Kidney (tissue), 14 donors: ENCODE data around the gene VAC14. TPM values are rescaled to one million over a fixed set of nuclear protein-coding genes. Genes with fewer than 3 reads are reported as not detected.

Source experiments
- DNase-seq, 5 donors: peaks; one replicate each; pipeline ENCODE4 v3.0.0-alpha.2; 2013 to 2020
- FAIRE-seq: peaks from 2 replicates; lab custom pipeline; 2012; peaks lifted over from hg19 to GRCh38; lab: Jason Lieb, UNC
- H3K27ac ChIP-seq, 2 donors: one replicate each; pipeline ENCODE4 v1.7.0; 2013; ENCODE audit warnings: low read depth in 2 of 2, low read length in 2 of 2, inconsistent platforms in 1 of 2
- H3K27me3 ChIP-seq: one replicate; pipeline ENCODE4 v1.7.1; 2013; ENCODE audit warnings: low read length, inconsistent platforms; ENCODE audit not compliant: control insufficient read depth, insufficient read depth
- H3K36me3 ChIP-seq, 3 donors: one replicate each; pipeline versions ENCODE4 v1.7.0 to v1.7.1; 2013; ENCODE audit warnings: low read length in 3 of 3, control low read depth in 1 of 3, inconsistent platforms in 1 of 3; ENCODE audit not compliant: insufficient read depth in 3 of 3, control insufficient read depth in 2 of 3
- H3K4me1 ChIP-seq, 3 donors: one replicate each; pipeline versions ENCODE4 v1.7.0 to v1.7.1; 2013; ENCODE audit warnings: low read length in 3 of 3, inconsistent platforms in 1 of 3, low read depth in 1 of 3; ENCODE audit not compliant: control insufficient read depth in 2 of 3, insufficient read depth in 2 of 3
- H3K4me3 ChIP-seq, 3 donors: one replicate each; pipeline versions ENCODE4 v1.7.0 to v1.8.1; 2013; ENCODE audit warnings: low read length in 3 of 3, control low read depth in 1 of 3, inconsistent platforms in 1 of 3
- H3K9ac ChIP-seq, 3 donors: one replicate each; pipeline versions ENCODE4 v1.7.0 to v1.7.1; 2013; ENCODE audit warnings: low read length in 3 of 3, control low read depth in 1 of 3, inconsistent platforms in 1 of 3
- H3K9me3 ChIP-seq, 3 donors: one replicate each; pipeline versions ENCODE4 v1.7.0 to v1.7.1; 2013; ENCODE audit warnings: low read length in 3 of 3, control low read depth in 1 of 3, inconsistent platforms in 1 of 3; ENCODE audit not compliant: control insufficient read depth in 2 of 3, insufficient read depth in 1 of 3
- intact Hi-C: fragments of 100-400 bp; cut with DNase I; formaldehyde crosslinking; loops from one replicate; pipeline ENCODE4 v1.11.1; 2022
- polyA plus RNA-seq: library from polyadenylated mRNA; stranded (reverse); fragments of 350-450 nt; fragmentation: Illumina TruSeq; extraction: RNeasy Lipid Tissue Mini Kit (QIAGEN cat#74804); gene quantifications from one replicate; pipeline ENCODE4 v1.2.3, GENCODE V29; 2014; ENCODE audit warnings: low read depth, low replicate concordance; ENCODE audit not compliant: insufficient read depth
- total RNA-seq: library from RNA; stranded (reverse); fragmentation: NEBNext Ultra II Directional; extraction: Animal tissue kit (Norgen Biotek cat#: 25700); gene quantifications from one replicate; pipeline ENCODE4 v1.2.1, GENCODE V29; 2021
- TF ChIP-seq, protein P1 (sequence below): IDR thresholded peaks from 3 replicates; pipeline ENCODE4 v1.5.1; 2012; ENCODE audit warnings: mild to moderate bottlenecking, moderate library complexity, borderline replicate concordance; ENCODE audit not compliant: insufficient read depth; ENCODE audit errors: extremely low read depth
- donor health status: control.
- donor health status: control.
- donor health status: control.
- donor health status: control.
- donor health status: control.
- donor health status: DM: yes; HTN: yes; CAD: no.
- donor health status: Normal renal cell carcinoma (clear cell type).

VAC14 gene
- total and polyA plus RNA-seq, 2 donors from 2014 or later: 36.8 to 41.9 TPM

DNA sequence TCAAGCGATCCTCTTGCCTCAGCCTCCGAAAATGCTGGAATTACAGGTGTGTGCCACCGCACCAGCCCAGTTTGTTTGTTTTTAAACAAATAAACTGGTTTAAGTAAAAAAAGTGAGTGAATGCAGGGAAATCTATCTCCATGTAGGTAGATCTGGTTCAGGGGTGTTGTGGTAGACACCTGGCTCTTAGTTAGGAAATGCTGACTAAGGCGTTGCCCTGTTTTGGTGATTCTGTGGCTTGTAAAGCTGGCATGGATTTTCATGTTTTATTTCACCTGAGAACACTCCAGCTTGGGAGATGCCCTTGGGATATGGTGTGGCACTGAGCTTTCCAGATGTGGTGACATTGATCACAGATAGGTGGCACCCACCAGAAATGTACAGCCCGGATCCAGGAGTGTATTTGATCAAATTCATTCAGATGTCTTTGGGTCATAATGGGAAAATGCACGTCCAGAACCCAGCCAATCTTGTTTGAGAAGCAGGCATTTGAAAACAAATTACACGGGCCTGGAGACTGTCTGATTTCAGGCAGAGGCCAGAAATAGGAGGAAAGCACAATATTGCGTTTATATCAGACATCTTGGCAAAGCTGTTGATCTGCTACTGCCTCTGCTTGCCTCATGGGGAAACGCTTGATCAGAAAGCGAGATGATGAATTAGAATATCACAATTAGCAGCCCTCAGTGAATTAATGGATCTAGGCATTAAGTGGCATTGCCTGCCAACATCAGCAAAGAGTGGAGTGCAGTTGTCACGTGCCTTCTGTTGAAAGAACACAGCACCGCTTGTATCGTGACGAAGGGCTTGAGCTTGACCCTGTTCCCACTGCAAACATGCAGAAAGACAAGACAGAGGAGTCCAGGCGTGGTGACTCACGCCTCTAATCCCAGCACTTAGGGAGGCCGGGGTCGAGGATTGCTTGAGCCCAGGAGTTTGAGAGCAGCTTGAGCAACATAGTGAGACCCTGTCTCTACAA lies 161.9 kb downstream of the VAC14 start:
- TF ChIP-seq, protein P1, sequence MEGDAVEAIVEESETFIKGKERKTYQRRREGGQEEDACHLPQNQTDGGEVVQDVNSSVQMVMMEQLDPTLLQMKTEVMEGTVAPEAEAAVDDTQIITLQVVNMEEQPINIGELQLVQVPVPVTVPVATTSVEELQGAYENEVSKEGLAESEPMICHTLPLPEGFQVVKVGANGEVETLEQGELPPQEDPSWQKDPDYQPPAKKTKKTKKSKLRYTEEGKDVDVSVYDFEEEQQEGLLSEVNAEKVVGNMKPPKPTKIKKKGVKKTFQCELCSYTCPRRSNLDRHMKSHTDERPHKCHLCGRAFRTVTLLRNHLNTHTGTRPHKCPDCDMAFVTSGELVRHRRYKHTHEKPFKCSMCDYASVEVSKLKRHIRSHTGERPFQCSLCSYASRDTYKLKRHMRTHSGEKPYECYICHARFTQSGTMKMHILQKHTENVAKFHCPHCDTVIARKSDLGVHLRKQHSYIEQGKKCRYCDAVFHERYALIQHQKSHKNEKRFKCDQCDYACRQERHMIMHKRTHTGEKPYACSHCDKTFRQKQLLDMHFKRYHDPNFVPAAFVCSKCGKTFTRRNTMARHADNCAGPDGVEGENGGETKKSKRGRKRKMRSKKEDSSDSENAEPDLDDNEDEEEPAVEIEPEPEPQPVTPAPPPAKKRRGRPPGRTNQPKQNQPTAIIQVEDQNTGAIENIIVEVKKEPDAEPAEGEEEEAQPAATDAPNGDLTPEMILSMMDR: no peak
- Histone ChIP-seq H3K4me1 (no peaks in the 10 kb centered on the region), H3K27ac (no peak overlapping the region), H3K36me3 (no peaks in the 10 kb centered on the region), H3K9ac (no peak overlapping the region), H3K4me3 (no peak overlapping the region), H3K27me3 (no peaks in the 10 kb centered on the region), H3K9me3 (no peaks in the 10 kb centered on the region)
- intact Hi-C loops: no loop called here
- no peak for FAIRE-seq
- no peak for DNase-seq

Other genes starting within 250 kb of the VAC14 start
- 7.4 TPM for gene IL34, start 154.6 kb downstream of the VAC14 start, total RNA-seq
- 5.9 TPM for gene IL34, start 154.6 kb downstream of the VAC14 start, polyA plus RNA-seq
- gene MTSS2, start 115.1 kb downstream of the VAC14 start, total RNA-seq: 33.0 TPM
- 19.2 TPM for gene MTSS2, start 115.1 kb downstream of the VAC14 start, polyA plus RNA-seq